ENCODE results near the gene RIGI. TPM values are rescaled to one million over a fixed set of nuclear protein-coding genes. Genes with fewer than 3 reads are reported as not detected.
A peak's percentile ranks its signal among the peaks of the same experiment; 100 is the strongest.

Gene RIGI
- total and polyA plus RNA-seq, 2 experiments from 2014 or later: 2.6 to 3.4 TPM

GRCh38 chr9:32503008-32503407 lies 23.0 kb downstream of the RIGI start:
- no peak for TF ChIP-seq CTCF (IDR thresholded peaks at IDR 0.05; ENCODE audit: low read depth, low read length)

GRCh38 chr9:32502464-32502863 lies 23.5 kb downstream of the RIGI start:
- no peak for TF ChIP-seq CTCF (IDR thresholded peaks at IDR 0.05; ENCODE audit: low read depth, low read length)
- Histone ChIP-seq H3K4me3 (no peak overlapping the region), H3K4me1 (ENCODE audit: low read depth) (no peaks in the 10 kb centered on the region), H3K36me3 (no peaks in the 10 kb centered on the region), H3K27me3 (no peaks in the 10 kb centered on the region), H3K9me3 (ENCODE audit: low read depth) (no peaks in the 10 kb centered on the region), H3K27ac (no peak overlapping the region)
- DNase-seq (ENCODE audit: low read depth in 1 of 2, low spot score in 1 of 2): peak in 1 of 2 donors; percentile 89

More at GRCh38 chr9:32503008-32503407, 23.0 kb downstream of the RIGI start:
- Histone ChIP-seq H3K4me3 (no peak overlapping the region), H3K27me3 (no peaks in the 10 kb centered on the region), H3K9me3 (ENCODE audit: low read depth) (no peaks in the 10 kb centered on the region), H3K36me3 (no peaks in the 10 kb centered on the region), H3K27ac (no peak overlapping the region), H3K4me1 (ENCODE audit: low read depth) (no peaks in the 10 kb centered on the region)
- no peak for DNase-seq (ENCODE audit: low read depth in 1 of 2, low spot score in 1 of 2)

- no peak for DNase-seq (ENCODE audit: low read depth in 1 of 2, low spot score in 1 of 2)
- no peaks in the 10 kb centered on the region for H3K4me1 ChIP-seq (ENCODE audit: low read depth)
- H3K27ac ChIP-seq: no peak overlapping the region
- no peak overlapping the region for H3K4me3 ChIP-seq
- TF ChIP-seq CTCF (IDR thresholded peaks at IDR 0.05; ENCODE audit: low read depth, low read length): no peak
- H3K36me3 ChIP-seq: no peaks in the 10 kb centered on the region
- no peaks in the 10 kb centered on the region for H3K9me3 ChIP-seq (ENCODE audit: low read depth)
- no peaks in the 10 kb centered on the region for H3K27me3 ChIP-seq
Measured at GRCh38 chr9:32501868-32502267, 24.1 kb downstream of the RIGI start.

DNA sequence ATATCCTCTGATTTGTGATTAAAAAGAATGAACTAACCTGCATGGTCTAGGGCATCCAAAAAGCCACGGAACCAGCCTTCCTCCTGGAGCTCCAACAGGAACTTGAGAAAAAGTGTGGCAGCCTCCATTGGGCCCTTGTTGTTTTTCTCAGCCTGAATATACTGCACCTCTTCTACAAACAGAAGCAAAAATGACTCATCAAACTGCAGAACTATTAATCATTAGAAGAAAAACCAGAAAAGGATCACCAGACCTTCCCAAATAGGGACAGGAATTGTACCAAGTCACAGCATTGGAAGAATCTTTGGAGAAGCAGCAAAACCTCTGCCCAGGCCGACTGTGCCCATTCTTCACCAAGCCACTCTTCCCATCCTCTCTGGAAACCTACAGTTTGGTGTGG lies 25.2 kb downstream of the RIGI start:
- Histone ChIP-seq H3K4me3 (no peak overlapping the region), H3K27ac (no peak overlapping the region)
- no peak for DNase-seq (ENCODE audit: low read depth in 1 of 2, low spot score in 1 of 2)

DNA sequence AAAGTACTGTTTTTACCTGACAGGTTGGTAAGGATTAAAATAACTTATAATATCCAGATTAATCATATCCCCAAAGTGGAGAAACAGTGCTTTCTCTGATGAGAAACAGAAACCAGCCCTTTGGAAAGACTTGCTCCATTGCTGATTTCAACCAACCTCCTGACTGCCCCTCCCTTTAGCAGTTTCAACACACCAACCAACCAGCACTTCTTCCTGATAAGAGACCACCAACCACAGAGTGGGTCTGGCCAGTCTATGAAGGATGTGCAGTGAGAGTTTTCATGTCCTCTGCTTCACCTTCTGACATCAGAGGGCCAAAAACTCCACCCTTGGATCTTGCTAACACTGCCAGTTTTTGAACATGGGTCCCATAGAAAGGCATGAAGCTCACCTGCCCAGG lies 28.1 kb downstream of the RIGI start:
- no peak for TF ChIP-seq CTCF (IDR thresholded peaks at IDR 0.05; ENCODE audit: low read depth, low read length)
- Histone ChIP-seq H3K4me1 (ENCODE audit: low read depth) (no peaks in the 10 kb centered on the region), H3K36me3 (no peaks in the 10 kb centered on the region), H3K9me3 (ENCODE audit: low read depth) (no peaks in the 10 kb centered on the region), H3K27ac (no peak overlapping the region), H3K4me3 (no peak overlapping the region), H3K27me3 (no peaks in the 10 kb centered on the region)
- no peak for DNase-seq (ENCODE audit: low read depth in 1 of 2, low spot score in 1 of 2)

More for the DNA sequence above, 25.2 kb downstream of the RIGI start:
- Histone ChIP-seq H3K27me3 (no peaks in the 10 kb centered on the region), H3K9me3 (ENCODE audit: low read depth) (no peaks in the 10 kb centered on the region), H3K36me3 (no peaks in the 10 kb centered on the region), H3K4me1 (ENCODE audit: low read depth) (no peaks in the 10 kb centered on the region)
- TF ChIP-seq CTCF (IDR thresholded peaks at IDR 0.05; ENCODE audit: low read depth, low read length): no peak

GRCh38 chr9:32490601-32491000 lies 35.4 kb downstream of the RIGI start:
- Histone ChIP-seq H3K27ac (no peak overlapping the region), H3K27me3 (no peaks in the 10 kb centered on the region), H3K4me1 (ENCODE audit: low read depth) (no peaks in the 10 kb centered on the region), H3K9me3 (ENCODE audit: low read depth) (no peaks in the 10 kb centered on the region), H3K4me3 (no peak overlapping the region), H3K36me3 (peaks cover 12% of the 10 kb centered on the region)
- TF ChIP-seq CTCF (IDR thresholded peaks at IDR 0.05; ENCODE audit: low read depth, low read length): no peak
- DNase-seq (ENCODE audit: low read depth in 1 of 2, low spot score in 1 of 2): no peak

Measured in cardiac muscle cell (in vitro differentiated cells and primary cell).